Loucy (cell line): ENCODE measurements around the gene TMEM156.

Experiments
- H2AFZ ChIP-seq: fragments of 200-600 bp; sonication (generic); 2 replicates; pipeline ENCODE4 v1.6.0; 2016; ENCODE audit warnings: antibody characterized with exemption, mild to moderate bottlenecking, low read length, moderate library complexity
- H3F3A ChIP-seq: fragments of 200-600 bp; 2 replicates; pipeline ENCODE4 v1.6.0; 2016; ENCODE audit warnings: antibody characterized with exemption, low read depth, mild to moderate bottlenecking
- H3K27me3 ChIP-seq: fragments of 200-600 bp; sonication (generic); 2 replicates; pipeline ENCODE4 v1.6.1; 2014; ENCODE audit warnings: low read length, mild to moderate bottlenecking; ENCODE audit not compliant: insufficient read depth, poor library complexity, severe bottlenecking
- H3K36me3 ChIP-seq: fragments of 200-600 bp; sonication (generic); 2 replicates; pipeline ENCODE4 v1.6.1; 2016; ENCODE audit warnings: low read length; ENCODE audit not compliant: insufficient read depth
- H3K4me1 ChIP-seq: fragments of 200-600 bp; sonication (generic); 2 replicates; pipeline ENCODE4 v1.5.1; 2014; ENCODE audit warnings: low read length, mild to moderate bottlenecking; ENCODE audit not compliant: insufficient read depth, poor library complexity, severe bottlenecking
- H3K4me2 ChIP-seq: fragments of 200-600 bp; sonication (generic); 2 replicates; pipeline ENCODE4 v1.6.0; 2014; ENCODE audit warnings: antibody characterized with exemption, low read length, low read depth, mild to moderate bottlenecking; ENCODE audit not compliant: poor library complexity, severe bottlenecking
- H3K4me3 ChIP-seq: fragments of 200-600 bp; sonication (generic); 2 replicates; pipeline ENCODE4 v1.5.1; 2014; ENCODE audit warnings: low read length, mild to moderate bottlenecking, mixed read lengths; ENCODE audit not compliant: poor library complexity, severe bottlenecking
- H3K79me2 ChIP-seq: fragments of 200-600 bp; sonication (generic); 2 replicates; pipeline ENCODE4 v1.6.1; 2014; ENCODE audit warnings: low read length; ENCODE audit not compliant: insufficient read depth
- H3K9ac ChIP-seq: fragments of 200-600 bp; sonication (generic); 2 replicates; pipeline ENCODE4 v1.6.0; 2014; ENCODE audit warnings: mild to moderate bottlenecking, low read depth, low read length, moderate library complexity; ENCODE audit not compliant: poor library complexity, severe bottlenecking
- H3K9me2 ChIP-seq: fragments of 200-600 bp; sonication (generic); replicated peaks from 2 replicates; pipeline ENCODE4 v1.6.1; 2016; ENCODE audit warnings: low read depth, low read length, mixed read lengths
- H3K9me3 ChIP-seq: fragments of 200-600 bp; sonication (generic); 2 replicates; pipeline ENCODE4 v1.6.1; 2014; ENCODE audit warnings: mild to moderate bottlenecking, antibody characterized with exemption, low read length, low read depth; ENCODE audit not compliant: insufficient read depth
- H4K20me1 ChIP-seq: fragments of 200-600 bp; sonication (generic); 2 replicates; pipeline ENCODE4 v1.6.0; 2014; ENCODE audit warnings: antibody characterized with exemption, low read length, mild to moderate bottlenecking; ENCODE audit not compliant: insufficient read depth, poor library complexity, severe bottlenecking
- CTCF ChIP-seq: fragments of 200-600 bp; sonication (generic); conservative IDR thresholded peaks from 2 replicates; pipeline ENCODE4 v1.5.1; 2014; ENCODE audit warnings: mild to moderate bottlenecking, antibody characterized with exemption, low read length
- EZH2phosphoT487 ChIP-seq: fragments of 200-600 bp; IDR thresholded peaks from 2 replicates; pipeline ENCODE4 v1.6.1; 2018; ENCODE audit warnings: antibody characterized with exemption, mild to moderate bottlenecking, moderate library complexity, borderline replicate concordance

Gene TMEM156

GRCh38 chr4:39024311-39024865 is 7.8 kb downstream of the TMEM156 start:
- TF ChIP-seq CTCF (no peak), EZH2phosphoT487 (no peak)
- peaks cover 28% of the 10 kb centered on the region for H3K4me1 ChIP-seq
- H3K9ac ChIP-seq = no peak overlapping the region
- H3F3A ChIP-seq = peaks cover 12% of the 10 kb centered on the region
- H3K79me2 ChIP-seq = peaks cover 11% of the 10 kb centered on the region; the same call in 1 of the 2 replicates
- H3K4me2 ChIP-seq = no peak overlapping the region
- no peaks in the 10 kb centered on the region for H4K20me1 ChIP-seq
- peaks cover 4% of the 10 kb centered on the region; the same call in 1 of the 2 replicates for H3K9me3 ChIP-seq
- no peak overlapping the region for H3K4me3 ChIP-seq
- H2AFZ ChIP-seq = no peak overlapping the region
- H3K9me2 ChIP-seq = no peaks in the 10 kb centered on the region
- no peaks in the 10 kb centered on the region for H3K36me3 ChIP-seq
- no peaks in the 10 kb centered on the region for H3K27me3 ChIP-seq

GRCh38 chr4:39023059-39023458 is 9.2 kb downstream of the TMEM156 start:
- Histone ChIP-seq H3K79me2 (peaks cover 2% of the 10 kb centered on the region; the same call in 1 of the 2 replicates), H3K9me2 (no peaks in the 10 kb centered on the region), H3K4me2 (no peak overlapping the region), H3K9me3 (peaks cover 4% of the 10 kb centered on the region; the same call in 1 of the 2 replicates), H3F3A (peaks cover 12% of the 10 kb centered on the region), H3K9ac (no peak overlapping the region), H2AFZ (no peak overlapping the region), H3K27me3 (no peaks in the 10 kb centered on the region), H3K36me3 (no peaks in the 10 kb centered on the region), H4K20me1 (no peaks in the 10 kb centered on the region), H3K4me1 (peaks cover 20% of the 10 kb centered on the region), H3K4me3 (no peak overlapping the region)
- TF ChIP-seq EZH2phosphoT487 (no peak), CTCF (no peak)

- H2AFZ ChIP-seq = no peak overlapping the region
- H3K9me3 ChIP-seq = peaks cover 4% of the 10 kb centered on the region; the same call in 1 of the 2 replicates
- no peak for TF ChIP-seq EZH2phosphoT487
- TF ChIP-seq CTCF = no peak
- H3K79me2 ChIP-seq = no peaks in the 10 kb centered on the region
- peaks cover 12% of the 10 kb centered on the region for H3K4me1 ChIP-seq
- H3F3A ChIP-seq = peaks cover 11% of the 10 kb centered on the region
- H3K9me2 ChIP-seq = no peaks in the 10 kb centered on the region
- no peak overlapping the region for H3K4me2 ChIP-seq
- H3K4me3 ChIP-seq = no peak overlapping the region
- H3K27me3 ChIP-seq = no peaks in the 10 kb centered on the region
- H4K20me1 ChIP-seq = no peaks in the 10 kb centered on the region
- no peak overlapping the region for H3K9ac ChIP-seq
- H3K36me3 ChIP-seq = no peaks in the 10 kb centered on the region
Observed at GRCh38 chr4:39022241-39022640, 10.0 kb downstream of the TMEM156 start.
